GM12801 (cell line): ENCODE data around the gene WDR19.

Source experiments
- TF ChIP-seq, protein P1 (sequence below): IDR thresholded peaks from one replicate; pipeline ENCODE4 v1.5.1; 2011; ENCODE audit warnings: control low read depth; ENCODE audit not compliant: insufficient read length; ENCODE audit errors: extremely low read depth

Gene WDR19

DNA sequence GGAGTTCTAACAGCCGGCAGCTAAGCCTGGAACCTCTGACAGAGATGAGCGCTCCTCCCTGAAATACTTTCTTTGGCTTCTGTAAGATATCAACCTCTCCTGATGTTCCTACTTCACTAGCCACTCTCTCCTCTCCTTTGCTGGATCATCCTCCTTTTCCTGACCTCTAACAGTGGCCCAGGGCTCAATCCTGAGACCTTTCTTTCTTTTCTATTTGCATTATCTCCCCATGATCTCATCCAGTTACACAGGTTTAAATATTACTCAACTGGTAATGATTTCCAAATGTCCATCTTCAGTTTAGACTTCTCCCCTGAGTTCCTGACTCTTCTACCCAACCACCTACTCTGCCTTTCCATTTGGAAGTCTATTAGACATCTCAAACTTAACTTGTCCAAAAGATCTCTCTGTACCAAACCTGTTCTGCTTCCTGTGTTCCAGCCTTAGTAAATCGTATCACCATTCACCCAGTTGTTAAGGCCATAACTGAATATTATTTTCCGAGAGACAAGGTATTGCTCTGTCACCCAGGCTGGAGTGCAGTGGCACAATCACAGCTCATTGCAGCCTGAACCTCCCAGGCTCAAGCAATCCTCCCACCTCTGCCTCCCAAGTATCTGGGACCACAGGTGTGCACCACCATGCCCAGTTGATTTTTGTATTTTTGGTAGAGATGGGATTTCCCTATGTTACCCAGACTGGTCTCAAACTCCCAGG, 142.7 kb downstream of the WDR19 start:
- TF ChIP-seq, protein P1, sequence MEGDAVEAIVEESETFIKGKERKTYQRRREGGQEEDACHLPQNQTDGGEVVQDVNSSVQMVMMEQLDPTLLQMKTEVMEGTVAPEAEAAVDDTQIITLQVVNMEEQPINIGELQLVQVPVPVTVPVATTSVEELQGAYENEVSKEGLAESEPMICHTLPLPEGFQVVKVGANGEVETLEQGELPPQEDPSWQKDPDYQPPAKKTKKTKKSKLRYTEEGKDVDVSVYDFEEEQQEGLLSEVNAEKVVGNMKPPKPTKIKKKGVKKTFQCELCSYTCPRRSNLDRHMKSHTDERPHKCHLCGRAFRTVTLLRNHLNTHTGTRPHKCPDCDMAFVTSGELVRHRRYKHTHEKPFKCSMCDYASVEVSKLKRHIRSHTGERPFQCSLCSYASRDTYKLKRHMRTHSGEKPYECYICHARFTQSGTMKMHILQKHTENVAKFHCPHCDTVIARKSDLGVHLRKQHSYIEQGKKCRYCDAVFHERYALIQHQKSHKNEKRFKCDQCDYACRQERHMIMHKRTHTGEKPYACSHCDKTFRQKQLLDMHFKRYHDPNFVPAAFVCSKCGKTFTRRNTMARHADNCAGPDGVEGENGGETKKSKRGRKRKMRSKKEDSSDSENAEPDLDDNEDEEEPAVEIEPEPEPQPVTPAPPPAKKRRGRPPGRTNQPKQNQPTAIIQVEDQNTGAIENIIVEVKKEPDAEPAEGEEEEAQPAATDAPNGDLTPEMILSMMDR, result no peak

DNA sequence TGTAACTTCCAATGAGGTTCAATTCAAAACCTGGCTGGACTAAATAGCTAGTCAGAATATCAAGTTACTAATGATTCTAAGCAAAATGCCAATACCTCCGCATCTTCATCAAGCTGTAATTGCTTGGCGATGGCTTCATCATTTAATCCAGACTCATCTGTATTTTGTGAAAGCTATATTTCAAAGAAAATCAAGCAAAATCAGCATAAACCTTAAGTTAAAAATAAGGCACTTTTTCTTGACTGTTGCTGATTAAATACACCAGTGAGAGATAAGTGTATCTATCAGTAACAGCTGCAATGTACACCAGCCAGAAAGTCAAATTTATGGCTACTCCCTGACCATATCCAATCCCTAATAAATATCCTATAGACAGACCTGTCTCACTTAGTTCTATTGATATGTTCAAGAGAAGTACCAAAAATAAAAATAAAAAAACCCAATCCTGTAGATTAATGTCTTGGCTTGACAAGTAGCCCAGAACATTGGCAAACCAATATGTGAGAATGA, 144.2 kb downstream of the WDR19 start:
- TF ChIP-seq, protein P1, result no peak

GRCh38 chr4:39330353-39330752, 148.0 kb downstream of the WDR19 start:
- TF ChIP-seq, protein P1, result no peak

GRCh38 chr4:39331191-39331590, 148.9 kb downstream of the WDR19 start:
- TF ChIP-seq, protein P1, result no peak
